ENCODE results near the gene RETREG3.

Gene RETREG3

DNA sequence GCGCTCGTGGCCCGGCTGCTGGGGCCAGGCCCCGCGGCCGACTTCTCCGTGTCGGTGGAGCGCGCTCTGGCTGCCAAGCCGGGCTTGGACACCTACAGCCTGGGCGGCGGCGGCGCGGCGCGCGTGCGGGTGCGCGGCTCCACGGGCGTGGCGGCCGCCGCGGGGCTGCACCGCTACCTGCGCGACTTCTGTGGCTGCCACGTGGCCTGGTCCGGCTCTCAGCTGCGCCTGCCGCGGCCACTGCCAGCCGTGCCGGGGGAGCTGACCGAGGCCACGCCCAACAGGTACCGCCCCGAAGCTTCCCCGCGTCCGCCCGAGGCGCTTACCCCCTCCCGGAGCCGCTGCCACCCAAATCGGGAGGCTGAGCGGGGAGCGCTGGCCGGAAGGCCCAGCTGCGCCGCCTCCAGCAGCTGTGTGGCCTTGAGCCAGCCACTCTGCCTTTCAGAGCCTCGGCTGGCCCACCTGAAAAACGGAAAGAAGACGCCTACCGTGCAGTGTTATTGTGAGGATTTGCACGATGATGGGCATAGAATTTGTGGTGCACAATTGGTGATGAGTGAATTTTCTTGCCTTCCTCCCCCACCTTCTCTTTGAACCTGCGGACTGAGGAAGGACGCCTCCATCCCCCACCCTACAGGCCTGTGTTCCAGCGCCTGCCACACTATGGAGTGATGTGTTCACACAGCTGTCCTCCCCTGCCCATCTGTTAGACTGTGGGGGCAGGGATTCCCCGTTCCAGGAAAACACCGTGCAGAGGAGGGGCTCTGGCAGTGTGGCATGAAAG, 72.6 kb downstream of the RETREG3 start:
- TF ChIP-seq SIN3A (IDR thresholded peaks at IDR 0.05; ENCODE audit: borderline replicate concordance, insufficient read depth, low read length) (peak; percentile 17; the same call in 1 of the 2 replicates), FOXP2 (optimal IDR thresholded peaks at IDR 0.05; ENCODE audit: borderline replicate concordance, extremely low read depth, extremely low read length, insufficient read depth) (peak; percentile 94), TAF1 (IDR thresholded peaks at IDR 0.05; ENCODE audit: borderline replicate concordance, insufficient read depth, low read length) (no peak; the same call in 1 of the 2 replicates), POLR2AphosphoS5 (IDR thresholded peaks at IDR 0.05; ENCODE audit: low read depth, low read length) (peak; percentile 31; the same call in 1 of the 2 replicates)
- TF ChIP-seq, protein P1, sequence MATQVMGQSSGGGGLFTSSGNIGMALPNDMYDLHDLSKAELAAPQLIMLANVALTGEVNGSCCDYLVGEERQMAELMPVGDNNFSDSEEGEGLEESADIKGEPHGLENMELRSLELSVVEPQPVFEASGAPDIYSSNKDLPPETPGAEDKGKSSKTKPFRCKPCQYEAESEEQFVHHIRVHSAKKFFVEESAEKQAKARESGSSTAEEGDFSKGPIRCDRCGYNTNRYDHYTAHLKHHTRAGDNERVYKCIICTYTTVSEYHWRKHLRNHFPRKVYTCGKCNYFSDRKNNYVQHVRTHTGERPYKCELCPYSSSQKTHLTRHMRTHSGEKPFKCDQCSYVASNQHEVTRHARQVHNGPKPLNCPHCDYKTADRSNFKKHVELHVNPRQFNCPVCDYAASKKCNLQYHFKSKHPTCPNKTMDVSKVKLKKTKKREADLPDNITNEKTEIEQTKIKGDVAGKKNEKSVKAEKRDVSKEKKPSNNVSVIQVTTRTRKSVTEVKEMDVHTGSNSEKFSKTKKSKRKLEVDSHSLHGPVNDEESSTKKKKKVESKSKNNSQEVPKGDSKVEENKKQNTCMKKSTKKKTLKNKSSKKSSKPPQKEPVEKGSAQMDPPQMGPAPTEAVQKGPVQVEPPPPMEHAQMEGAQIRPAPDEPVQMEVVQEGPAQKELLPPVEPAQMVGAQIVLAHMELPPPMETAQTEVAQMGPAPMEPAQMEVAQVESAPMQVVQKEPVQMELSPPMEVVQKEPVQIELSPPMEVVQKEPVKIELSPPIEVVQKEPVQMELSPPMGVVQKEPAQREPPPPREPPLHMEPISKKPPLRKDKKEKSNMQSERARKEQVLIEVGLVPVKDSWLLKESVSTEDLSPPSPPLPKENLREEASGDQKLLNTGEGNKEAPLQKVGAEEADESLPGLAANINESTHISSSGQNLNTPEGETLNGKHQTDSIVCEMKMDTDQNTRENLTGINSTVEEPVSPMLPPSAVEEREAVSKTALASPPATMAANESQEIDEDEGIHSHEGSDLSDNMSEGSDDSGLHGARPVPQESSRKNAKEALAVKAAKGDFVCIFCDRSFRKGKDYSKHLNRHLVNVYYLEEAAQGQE (IDR thresholded peaks at IDR 0.05; ENCODE audit: insufficient read depth in 1 of 2, low read depth in 2 of 2, low read length in 2 of 2), result no peak

DNA sequence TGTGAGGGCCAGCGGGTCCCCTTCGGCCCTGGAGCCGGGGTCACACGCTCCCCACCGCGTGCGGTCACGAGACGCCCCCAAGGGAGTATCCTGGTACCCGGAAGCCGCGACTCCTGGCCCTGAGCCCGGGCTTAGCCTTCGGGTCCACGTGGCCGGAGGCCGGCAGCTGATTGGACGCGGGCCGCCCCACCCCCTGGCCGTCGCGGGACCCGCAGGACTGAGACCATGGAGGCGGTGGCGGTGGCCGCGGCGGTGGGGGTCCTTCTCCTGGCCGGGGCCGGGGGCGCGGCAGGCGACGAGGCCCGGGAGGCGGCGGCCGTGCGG, 73.2 kb downstream of the RETREG3 start, which contains the start of gene NAGLU:
Gene NAGLU, plus strand, starts transcription at position 194 of the 324 bp plus-strand sequence. Its CDS starts 32 bp downstream, at position 226.
- TF ChIP-seq FOXP2 (optimal IDR thresholded peaks at IDR 0.05; ENCODE audit: borderline replicate concordance, extremely low read depth, extremely low read length, insufficient read depth) (peak; percentile 85), TAF1 (IDR thresholded peaks at IDR 0.05; ENCODE audit: borderline replicate concordance, insufficient read depth, low read length) (0 out of 2 replicates have a peak, but pooled peaks have one; percentile 54), POLR2AphosphoS5 (IDR thresholded peaks at IDR 0.05; ENCODE audit: low read depth, low read length) (peak; percentile 68), SIN3A (IDR thresholded peaks at IDR 0.05; ENCODE audit: borderline replicate concordance, insufficient read depth, low read length) (peak; percentile 74; the same call in 1 of the 2 replicates)
- TF ChIP-seq, protein P1 (IDR thresholded peaks at IDR 0.05; ENCODE audit: insufficient read depth in 1 of 2, low read depth in 2 of 2, low read length in 2 of 2), result 0 out of 4 replicates have a peak, but pooled peaks of 1 of the 2 experiments have one; percentile 42

DNA sequence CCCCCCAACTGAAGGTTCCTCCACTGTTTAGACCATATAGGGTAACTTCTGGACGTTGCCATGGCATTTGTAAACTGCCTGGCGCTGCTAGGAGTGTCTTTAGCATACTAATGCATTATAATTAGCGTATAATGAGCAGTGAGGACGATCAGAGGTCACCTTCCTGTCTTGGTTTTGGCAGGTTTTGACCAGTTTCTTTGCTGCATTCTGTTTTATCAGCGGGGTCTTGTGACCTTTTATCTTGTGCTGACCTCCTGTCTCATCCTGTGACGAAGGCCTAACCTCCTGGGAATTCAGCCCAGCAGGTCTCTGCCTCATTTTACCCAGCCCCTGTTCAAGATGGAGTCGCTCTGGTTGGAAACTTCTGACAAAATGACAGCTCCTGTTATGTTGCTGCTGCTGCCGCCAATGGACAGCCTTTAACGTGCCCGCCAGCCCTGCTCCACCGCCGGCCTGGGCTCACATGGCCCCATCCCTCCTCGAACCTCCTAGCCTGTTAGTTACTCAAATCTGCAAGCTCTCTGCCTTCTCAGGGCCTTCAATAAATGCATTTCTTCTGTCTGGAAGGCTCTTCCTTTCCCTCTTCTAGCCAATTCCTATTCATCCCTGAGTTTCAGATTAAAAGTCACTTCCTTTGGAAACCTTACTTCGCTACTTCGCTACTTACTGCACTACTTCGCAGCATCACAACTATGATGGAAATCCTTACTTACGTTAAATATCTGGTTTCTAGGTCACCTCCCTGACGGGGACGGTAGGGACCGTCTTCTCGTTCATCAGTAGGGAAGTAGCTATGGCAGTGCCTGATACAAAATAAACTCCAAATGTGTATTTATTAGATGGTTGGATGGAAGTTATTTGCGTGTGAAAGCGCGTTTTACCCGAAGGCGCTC, 73.8 kb downstream of the RETREG3 start:
- no peak for TF ChIP-seq SIN3A (IDR thresholded peaks at IDR 0.05; ENCODE audit: borderline replicate concordance, insufficient read depth, low read length)

DNA sequence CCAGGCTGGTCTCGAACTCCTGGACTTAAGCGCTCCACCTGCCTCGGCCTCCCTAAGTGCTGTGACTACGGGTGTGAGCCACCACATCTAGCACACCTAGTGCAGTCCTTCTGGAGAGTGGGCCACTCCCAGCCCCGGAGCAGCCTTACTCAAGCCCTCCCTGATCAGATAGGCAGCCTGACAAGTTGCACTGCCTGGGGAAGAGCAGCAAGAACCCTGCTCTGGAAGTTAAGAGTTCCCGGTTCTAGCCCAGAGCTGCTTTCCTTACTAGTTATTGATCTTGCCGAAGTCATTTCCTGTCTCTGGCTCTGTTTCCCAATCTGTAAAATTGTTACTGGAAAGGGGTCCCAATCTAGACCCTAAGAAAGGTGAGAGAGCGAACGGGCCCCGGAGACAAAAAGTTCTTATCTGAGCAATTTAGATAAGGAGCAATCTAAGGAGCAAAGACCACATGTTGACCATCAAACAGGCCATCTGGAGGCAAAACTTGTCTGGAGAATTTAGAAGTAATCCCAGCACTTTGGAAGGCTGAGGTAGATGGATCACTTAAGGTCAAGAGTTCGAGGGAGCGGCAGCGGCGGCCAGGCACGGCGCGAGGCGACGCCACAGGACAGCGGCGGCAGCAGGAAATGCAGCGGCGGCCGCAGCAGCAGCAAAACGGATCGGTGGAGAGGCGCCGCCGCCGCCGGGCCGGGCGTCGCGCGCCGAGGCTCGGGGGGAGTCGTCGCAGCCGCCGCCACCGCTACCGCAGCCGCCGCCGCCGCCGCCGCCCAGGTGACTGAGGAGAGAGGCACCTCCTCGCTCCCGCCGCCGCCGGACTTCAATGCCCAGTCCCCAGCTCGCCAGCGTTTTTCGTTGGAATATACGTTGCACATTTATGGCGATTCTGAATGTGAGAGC, 77.5 kb downstream of the RETREG3 start:
- TF ChIP-seq FOXP2 (optimal IDR thresholded peaks at IDR 0.05; ENCODE audit: borderline replicate concordance, extremely low read depth, extremely low read length, insufficient read depth) (peak; percentile 55), SIN3A (IDR thresholded peaks at IDR 0.05; ENCODE audit: borderline replicate concordance, insufficient read depth, low read length) (no peak)

DNA sequence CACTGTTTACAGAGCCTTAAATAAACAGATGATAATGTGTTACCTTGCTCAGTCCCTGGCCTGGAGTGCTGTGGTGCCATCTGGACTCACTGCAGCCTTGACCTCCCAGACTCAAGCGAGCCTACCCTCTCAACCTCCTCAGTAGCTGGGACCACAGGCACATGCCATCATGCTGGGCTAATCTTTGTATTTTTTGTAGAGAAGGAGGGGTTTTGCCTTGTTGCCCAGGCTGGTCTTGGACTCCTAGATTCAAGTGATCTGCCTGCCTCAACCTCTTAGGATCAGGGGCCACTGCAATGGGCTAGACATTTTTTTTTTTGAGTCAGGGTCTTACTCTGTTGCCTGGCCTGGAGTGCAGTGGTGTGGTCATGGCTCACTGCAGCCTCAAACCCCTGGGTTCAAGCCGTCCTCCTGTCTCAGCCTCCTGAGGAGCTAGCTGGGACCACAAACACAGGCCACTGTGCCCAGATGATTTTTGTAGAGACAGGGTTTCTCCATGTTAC, 78.2 kb downstream of the RETREG3 start:
- TF ChIP-seq, protein P1 (IDR thresholded peaks at IDR 0.05; ENCODE audit: insufficient read depth in 1 of 2, low read depth in 2 of 2, low read length in 2 of 2), result no peak
- TF ChIP-seq POLR2AphosphoS5 (IDR thresholded peaks at IDR 0.05; ENCODE audit: low read depth, low read length) (no peak), FOXP2 (optimal IDR thresholded peaks at IDR 0.05; ENCODE audit: borderline replicate concordance, extremely low read depth, extremely low read length, insufficient read depth) (no peak), TAF1 (IDR thresholded peaks at IDR 0.05; ENCODE audit: borderline replicate concordance, insufficient read depth, low read length) (no peak), SIN3A (IDR thresholded peaks at IDR 0.05; ENCODE audit: borderline replicate concordance, insufficient read depth, low read length) (no peak)
